Adrenal gland (tissue), 12 donors: ENCODE data around the gene CD2. TPM values are rescaled to one million over a fixed set of nuclear protein-coding genes. Genes with fewer than 3 reads are reported as not detected.

Experiments
- DNase-seq, 7 donors: peaks; one replicate each; pipeline ENCODE4 v3.0.0-alpha.2; 2019 to 2020
- H3K27ac ChIP-seq, 5 donors: fragments of 200-600 bp; sonication (generic) in 4 of 5; 1 replicate in 3 of 5; 2 replicates in 2 of 5; pipeline versions ENCODE4 v1.5.1 to v1.8.0; 2016 to 2020; ENCODE audit warnings: mild to moderate bottlenecking in 1 of 5
- H3K27me3 ChIP-seq: fragments of 200-600 bp; 2 replicates; pipeline ENCODE4 v1.8.0; 2021
- H3K36me3 ChIP-seq, 2 donors: fragments of 200-600 bp; replicated peaks in 1 of 2; 1 replicate in 1 of 2; 2 replicates in 1 of 2; pipeline versions ENCODE4 v1.5.1 to v1.8.0; 2018 to 2022
- H3K4me1 ChIP-seq, 2 donors: fragments of 200-600 bp; replicated peaks in 1 of 2; 1 replicate in 1 of 2; 2 replicates in 1 of 2; pipeline versions ENCODE4 v1.5.1 to v1.8.0; 2018 to 2021
- H3K4me3 ChIP-seq, 4 donors: fragments of 200-600 bp; sonication (generic) in 3 of 4; one replicate each; pipeline ENCODE4 v1.5.1; 2016 to 2018
- H3K9me3 ChIP-seq, 3 donors: fragments of 200-600 bp; sonication (generic) in 1 of 3; replicated peaks in 1 of 3; 1 replicate in 2 of 3; 2 replicates in 1 of 3; pipeline versions ENCODE4 v1.5.1 to v1.8.0; 2016 to 2021
- CTCF ChIP-seq, 6 experiments: fragments of 450-650 bp in 4 of 6; fragments of 200-600 bp in 2 of 6; sonication (generic) in 1 of 6; IDR thresholded peaks; 1 replicate in 5 of 6; 2 replicates in 1 of 6; pipeline versions ENCODE4 v1.5.1 to v1.8.0; 2016 to 2021; ENCODE audit warnings: antibody characterized with exemption in 6 of 6, mild to moderate bottlenecking in 2 of 6, moderate library complexity in 1 of 6
- POLR2A ChIP-seq, 2 donors: fragments of 450-650 bp; IDR thresholded peaks; one replicate each; pipeline ENCODE4 v1.6.1; 2017; ENCODE audit warnings: antibody characterized with exemption in 2 of 2, mild to moderate bottlenecking in 2 of 2, moderate library complexity in 1 of 2
- WGBS, 4 donors: extraction: QIAGEN DNeasy Blood & Tissue Kit in 2 of 4; methylation state at CpG; one replicate each; pipeline versions ENCODE4 v1.1.5 to v1.1.7; 2013 to 2017; 5-methylcytosine and 5-hydroxymethylcytosine counted together
- intact Hi-C, 2 donors: fragments of 100-400 bp; cut with DNase I; formaldehyde crosslinking; loops; one replicate each; pipeline versions ENCODE4 v1.14.1 to v1.15.0; 2022 to 2023
- polyA plus RNA-seq, 3 donors: library from polyadenylated mRNA; stranded (reverse); fragments of 200-250 nt in 2 of 3; fragments of 350-450 nt in 1 of 3; fragmentation: Illumina TruSeq in 1 of 3; extraction: RNeasy Lipid Tissue Mini Kit (QIAGEN cat#74804) in 1 of 3; gene quantifications; one replicate each; pipeline ENCODE4 v1.2.3, GENCODE V29; 2013 to 2014
- total RNA-seq, 9 donors: library from RNA; depleted of rRNA in 4 of 9; stranded (reverse); fragments of >200 nt in 4 of 9; fragments of 120-200 nt in 1 of 9; fragmentation: NEBNext Ultra II Directional in 1 of 9; extraction: Animal tissue kit (Norgen Biotek cat#: 25700) in 1 of 9; gene quantifications; one replicate each; pipeline versions ENCODE4 v1.1.0 to v1.2.4, GENCODE V29; 2013 to 2023
- donor health status: healthy with polysubstance abuse.
- donor health status: Bipolar disorder and iron deficiency.
- donor health status: DM: yes; HTN: yes; CAD: no.
- donor health status: DM: no; HTN: no; CAD: no.
- donor health status: DM: no; HTN: no; CAD: no.
- donor health status: DM: yes; HTN: yes; CAD: no.

The CD2 gene
- total and polyA plus RNA-seq, 12 donors = 0.18 to 6.7 (median 1.3) TPM

DNA sequence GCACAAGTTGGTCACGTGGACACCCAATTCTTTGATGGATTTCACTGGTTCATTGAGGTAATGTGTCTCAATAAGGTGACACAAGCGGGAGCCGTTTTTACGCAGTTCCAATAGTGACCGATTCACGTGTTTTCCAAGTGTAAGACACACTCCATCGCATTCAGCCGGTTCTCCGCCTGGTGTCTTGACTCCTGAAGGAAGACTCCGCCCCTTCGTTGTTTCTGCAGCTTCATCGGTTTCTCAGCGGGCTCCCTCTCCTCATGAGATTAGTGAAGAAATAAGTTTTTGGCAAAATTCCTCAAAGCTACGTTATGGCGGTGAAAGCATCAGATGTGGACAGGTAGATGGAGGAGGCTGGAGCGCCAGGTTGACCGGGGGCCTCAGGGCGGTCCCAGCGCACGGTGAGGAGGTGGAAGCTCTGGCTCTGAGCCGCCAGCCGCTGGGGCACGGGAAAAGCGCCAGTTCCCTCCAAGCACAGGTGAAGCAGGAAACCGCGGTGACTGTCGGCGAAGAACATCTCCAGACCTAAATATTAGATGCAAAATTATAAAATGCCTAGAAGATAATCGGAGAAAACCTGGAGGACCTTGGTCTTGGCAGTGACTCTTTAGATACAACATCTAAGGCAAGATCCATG is 21.0 kb downstream of the CD2 start:
- Histone ChIP-seq H3K36me3 (no peaks in the 10 kb centered on the region), H3K27me3 (peaks cover 3% of the 10 kb centered on the region), H3K27ac (no peak overlapping the region), H3K4me3 (no peak overlapping the region), H3K9me3 (no peaks in the 10 kb centered on the region), H3K4me1 (no peaks in the 10 kb centered on the region)
- no peak for DNase-seq
- 77 to 83% (median 79%) methylated on average over 28 to 29 of the region's 29 CpGs for WGBS, 4 donors
- intact Hi-C loops = no loop called here
- TF ChIP-seq CTCF (IDR thresholded peaks at IDR 0.05) (no peak), POLR2A (IDR thresholded peaks at IDR 0.05) (no peak)

- no peak overlapping the region for H3K4me3 ChIP-seq
- no peaks in the 10 kb centered on the region for H3K4me1 ChIP-seq
- H3K36me3 ChIP-seq = no peaks in the 10 kb centered on the region
- DNase-seq = no peak
- H3K27me3 ChIP-seq = peaks cover 3% of the 10 kb centered on the region
- intact Hi-C loops = no loop called here
- no peaks in the 10 kb centered on the region for H3K9me3 ChIP-seq
- TF ChIP-seq POLR2A (IDR thresholded peaks at IDR 0.05) (no peak), CTCF (IDR thresholded peaks at IDR 0.05) (no peak)
- no peak overlapping the region for H3K27ac ChIP-seq
- WGBS, 4 donors = 60 to 71% (median 67%) methylated on average over 3 of the region's 3 CpGs
Measured at GRCh38 chr1:116777831-116778830, 23.9 kb downstream of the CD2 start.

- WGBS, 4 donors = 93 to 96% (median 94%) methylated on average over 6 of the region's 6 CpGs
- no peak for DNase-seq
- intact Hi-C loops = no loop called here
- no peaks in the 10 kb centered on the region for H3K4me1 ChIP-seq
- H3K4me3 ChIP-seq = no peak overlapping the region
- no peaks in the 10 kb centered on the region for H3K27me3 ChIP-seq
- no peak overlapping the region for H3K27ac ChIP-seq
- TF ChIP-seq CTCF (IDR thresholded peaks at IDR 0.05) (no peak), POLR2A (IDR thresholded peaks at IDR 0.05) (no peak)
- no peaks in the 10 kb centered on the region for H3K36me3 ChIP-seq
- H3K9me3 ChIP-seq = no peaks in the 10 kb centered on the region
Measured at GRCh38 chr1:116781034-116781433, 26.8 kb downstream of the CD2 start.

GRCh38 chr1:116785006-116785405 is 30.8 kb downstream of the CD2 start:
- no peak for DNase-seq
- no peak for TF ChIP-seq POLR2A (IDR thresholded peaks at IDR 0.05)
- no peak for TF ChIP-seq CTCF (IDR thresholded peaks at IDR 0.05)
- Histone ChIP-seq H3K4me3 (no peak overlapping the region), H3K27ac (no peak overlapping the region), H3K36me3 (no peaks in the 10 kb centered on the region), H3K9me3 (no peaks in the 10 kb centered on the region), H3K4me1 (no peaks in the 10 kb centered on the region), H3K27me3 (no peaks in the 10 kb centered on the region)
- WGBS, 4 donors = 64 to 89% (median 77%) methylated on average over 2 to 4 of the region's 4 CpGs
- intact Hi-C loops = no loop called here
